H9 (cell line): Measurements from ENCODE around the gene MYADM. TPM values are rescaled to one million over a fixed set of nuclear protein-coding genes. Genes with fewer than 3 reads are reported as not detected.
"Not testable (repeated sequence)": the region's sequence is repeated elsewhere in the genome, so short reads cannot be mapped to it uniquely, and the experiment has no call there.

ENCODE experiments used
- DNase-seq: peaks from one replicate; pipeline ENCODE4 v3.0.0-alpha.2; 2017
- H2AFZ ChIP-seq: one replicate; pipeline ENCODE4 v1.6.1; 2013; ENCODE audit warnings: mild to moderate bottlenecking, low read length, control low read depth, moderate library complexity
- H2AK5ac ChIP-seq: 2 replicates; pipeline ENCODE4 v1.6.1; 2013; ENCODE audit warnings: low read length, control low read depth, mixed read lengths; ENCODE audit not compliant: insufficient read length
- H2BK120ac ChIP-seq: one replicate; pipeline ENCODE4 v1.6.1; 2013; ENCODE audit warnings: low read depth, mild to moderate bottlenecking, low read length, control low read depth, inconsistent platforms; ENCODE audit not compliant: poor library complexity, severe bottlenecking
- H2BK12ac ChIP-seq: 2 replicates; pipeline ENCODE4 v1.6.1; 2013; ENCODE audit warnings: low read length, control low read depth, mixed read lengths, low read depth; ENCODE audit not compliant: insufficient read length
- H2BK15ac ChIP-seq: 2 replicates; pipeline ENCODE4 v1.6.1; 2013; ENCODE audit warnings: low read depth, low read length, control low read depth
- H2BK20ac ChIP-seq: one replicate; pipeline ENCODE4 v1.6.1; 2013; ENCODE audit warnings: low read depth, mild to moderate bottlenecking, low read length, control low read depth, inconsistent platforms; ENCODE audit not compliant: poor library complexity, severe bottlenecking
- H2BK5ac ChIP-seq: 2 replicates; pipeline ENCODE4 v1.6.1; 2013; ENCODE audit warnings: low read length, control low read depth, mixed read lengths; ENCODE audit not compliant: insufficient read length
- H3K14ac ChIP-seq: 2 replicates; pipeline ENCODE4 v1.6.1; 2013; ENCODE audit warnings: low read length, control low read depth; ENCODE audit not compliant: insufficient read depth
- H3K18ac ChIP-seq: 2 replicates; pipeline ENCODE4 v1.6.1; 2013; ENCODE audit warnings: low read depth, mild to moderate bottlenecking, mixed read lengths, low read length, control low read depth; ENCODE audit not compliant: insufficient read length
- H3K23ac ChIP-seq: 2 replicates; pipeline ENCODE4 v1.6.1; 2013; ENCODE audit warnings: low read length, control low read depth, mixed read lengths, low read depth; ENCODE audit not compliant: insufficient read length
- H3K23me2 ChIP-seq: 2 replicates; pipeline ENCODE4 v1.6.1; 2013; ENCODE audit warnings: low read depth, mild to moderate bottlenecking, mixed read lengths, low read length, control low read depth; ENCODE audit not compliant: insufficient read length, poor library complexity, severe bottlenecking
- H3K27ac ChIP-seq: 2 replicates; pipeline ENCODE4 v1.5.1; 2013; ENCODE audit warnings: low read length, control low read depth, mixed read lengths, low read depth; ENCODE audit not compliant: insufficient read length
- H3K27me3 ChIP-seq: 2 replicates; pipeline ENCODE4 v1.6.1; 2013; ENCODE audit warnings: low read length, control low read depth, inconsistent platforms; ENCODE audit not compliant: insufficient read depth
- H3K4ac ChIP-seq: 2 replicates; pipeline ENCODE4 v1.6.1; 2013; ENCODE audit warnings: low read depth, mild to moderate bottlenecking, control low read depth, inconsistent platforms, low read length, moderate library complexity
- H3K4me1 ChIP-seq: 2 replicates; pipeline ENCODE4 v1.6.1; 2013; ENCODE audit warnings: low read length, control low read depth, inconsistent platforms; ENCODE audit not compliant: insufficient read depth
- H3K4me2 ChIP-seq: 2 replicates; pipeline ENCODE4 v1.6.1; 2013; ENCODE audit warnings: low read length, control low read depth, mixed read lengths; ENCODE audit not compliant: insufficient read length, insufficient read depth
- H3K56ac ChIP-seq: 2 replicates; pipeline ENCODE4 v1.6.1; 2013; ENCODE audit warnings: low read depth, mild to moderate bottlenecking, mixed read lengths, low read length, control low read depth; ENCODE audit not compliant: insufficient read length
- H3K79me1 ChIP-seq: 2 replicates; pipeline ENCODE4 v1.6.1; 2013; ENCODE audit warnings: low read depth, mild to moderate bottlenecking, moderate library complexity, low read length, control low read depth, inconsistent platforms; ENCODE audit not compliant: insufficient read depth, poor library complexity, severe bottlenecking
- H3K79me2 ChIP-seq: 2 replicates; pipeline ENCODE4 v1.6.1; 2013; ENCODE audit warnings: low read length, control low read depth, inconsistent platforms; ENCODE audit not compliant: insufficient read depth
- H3K9ac ChIP-seq: 2 replicates; pipeline ENCODE4 v1.6.1; 2013; ENCODE audit warnings: low read length, control low read depth, mixed read lengths; ENCODE audit not compliant: insufficient read length; ENCODE audit errors: extremely low read depth
- H3K9me3 ChIP-seq: one replicate; pipeline ENCODE4 v1.6.1; 2013; ENCODE audit warnings: low read depth, low read length, inconsistent platforms; ENCODE audit not compliant: control insufficient read depth
- H3T11ph ChIP-seq: one replicate; pipeline ENCODE4 v1.6.1; 2013; ENCODE audit warnings: mild to moderate bottlenecking, low read length, control low read depth, inconsistent platforms
- H4K20me1 ChIP-seq: one replicate; pipeline ENCODE4 v1.6.1; 2013; ENCODE audit not compliant: control insufficient read depth, insufficient read length, insufficient read depth
- H4K5ac ChIP-seq: 2 replicates; pipeline ENCODE4 v1.6.1; 2013; ENCODE audit warnings: low read depth, mild to moderate bottlenecking, mixed read lengths, low read length, control low read depth; ENCODE audit not compliant: insufficient read length
- H4K8ac ChIP-seq: replicated peaks from 2 replicates; pipeline ENCODE4 v1.6.1; 2013; ENCODE audit warnings: low read length, control low read depth, mixed read lengths, low read depth; ENCODE audit not compliant: insufficient read length
- H4K91ac ChIP-seq: 2 replicates; pipeline ENCODE4 v1.6.1; 2013; ENCODE audit warnings: low read depth, mild to moderate bottlenecking, moderate library complexity, mixed read lengths, low read length, control low read depth; ENCODE audit not compliant: insufficient read length
- H3K27ac Mint-ChIP-seq, 3 experiments: 2 replicates in 2 of 3; 3 replicates in 1 of 3; pipeline ENCODE4 v1.8.0; 2020 to 2021; ENCODE audit warnings: mixed read lengths in 3 of 3, mild to moderate bottlenecking in 1 of 3, moderate library complexity in 1 of 3
- H3K27me3 Mint-ChIP-seq: 2 replicates; pipeline ENCODE4 v1.8.0; 2021; ENCODE audit warnings: low read depth, mild to moderate bottlenecking, moderate library complexity, mixed read lengths
- H3K36me3 Mint-ChIP-seq, 3 experiments: 2 replicates in 2 of 3; 3 replicates in 1 of 3; pipeline ENCODE4 v1.8.0; 2020 to 2021; ENCODE audit warnings: low read depth in 3 of 3, mixed read lengths in 3 of 3; ENCODE audit not compliant: insufficient read depth in 1 of 3
- H3K4me1 Mint-ChIP-seq, 2 experiments: 2 replicates each; pipeline ENCODE4 v1.8.0; 2020; ENCODE audit warnings: mixed read lengths in 2 of 2
- H3K4me3 Mint-ChIP-seq, 2 experiments: 2 replicates in 1 of 2; 3 replicates in 1 of 2; pipeline ENCODE4 v1.8.0; 2020 to 2021; ENCODE audit warnings: mild to moderate bottlenecking in 2 of 2, mixed read lengths in 2 of 2, moderate library complexity in 1 of 2
- H3K9me3 Mint-ChIP-seq, 2 experiments: 2 replicates in 1 of 2; 3 replicates in 1 of 2; pipeline ENCODE4 v1.8.0; 2020; ENCODE audit warnings: mild to moderate bottlenecking in 2 of 2, mixed read lengths in 2 of 2, moderate library complexity in 1 of 2
- WGBS: extraction: QIAGEN DNeasy Blood & Tissue Kit; methylation state at CpG from one replicate; pipeline ENCODE4 v1.1.7; 2013; ENCODE audit warnings: missing lambda C conversion rate, low lambda C conversion rate, mixed read lengths; ENCODE audit not compliant: insufficient read length; ENCODE audit errors: extremely low coverage; 5-methylcytosine and 5-hydroxymethylcytosine counted together
- total RNA-seq: library from RNA; stranded (reverse); gene quantifications from 2 replicates; pipeline ENCODE4 v1.2.1, GENCODE V29; 2021

The MYADM gene
- total RNA-seq, 1 experiment from 2014 or later = 116 TPM

DNA sequence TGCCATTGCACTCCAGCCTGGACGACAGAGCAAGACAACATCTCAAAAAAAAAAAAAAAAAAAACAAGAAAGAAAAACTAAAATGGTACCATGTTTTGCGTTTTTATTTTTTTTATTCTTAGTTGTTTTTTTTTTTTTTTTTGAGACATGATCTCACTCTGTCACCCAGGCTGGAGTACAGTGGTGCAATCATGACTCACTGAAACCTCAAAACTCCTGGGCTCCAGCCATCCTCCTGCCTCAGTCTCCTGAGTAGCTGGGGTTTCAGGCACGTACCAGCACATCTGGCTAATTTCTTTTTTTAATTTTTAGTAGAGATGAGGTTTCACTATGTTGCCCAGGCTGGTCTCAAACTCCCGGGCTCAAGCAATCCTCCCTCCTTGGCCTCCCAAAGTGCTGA, 26.8 kb upstream of the MYADM start:
- H2AK5ac ChIP-seq, H2BK120ac ChIP-seq, H3K18ac ChIP-seq, H3K9ac ChIP-seq, H3K14ac ChIP-seq, H3K27ac Mint-ChIP-seq, H4K20me1 ChIP-seq, H3K27me3 ChIP-seq, H3K23ac ChIP-seq, H2BK20ac ChIP-seq, H3K4ac ChIP-seq, H4K91ac ChIP-seq, H3K4me2 ChIP-seq, H3K23me2 ChIP-seq, H2BK12ac ChIP-seq, H4K8ac ChIP-seq, H3K4me3 Mint-ChIP-seq, H2AFZ ChIP-seq, H2BK5ac ChIP-seq, H3K9me3 ChIP-seq, H3K79me2 ChIP-seq, H3T11ph ChIP-seq, H3K27ac ChIP-seq, H3K36me3 Mint-ChIP-seq, H3K9me3 Mint-ChIP-seq, H2BK15ac ChIP-seq, H3K27me3 Mint-ChIP-seq, H3K56ac ChIP-seq, DNase-seq, H3K79me1 ChIP-seq, H3K4me1 ChIP-seq, H4K5ac ChIP-seq: not testable (repeated sequence)
- H3K4me1 Mint-ChIP-seq = peaks cover 34 to 36% of the 10 kb centered on the region in 2 experiments
- WGBS = no CpG with 5 or more reads among the region's 4 CpGs
